GM18511 (cell line): ENCODE measurements around the gene SGMS1.
"Not testable (repeated sequence)": the region's sequence is repeated elsewhere in the genome, so short reads cannot be mapped to it uniquely, and the experiment has no call there.

Source experiments
- ATAC-seq: cut with Tn5 transposase; IDR thresholded peaks from one replicate; pipeline ENCODE4 v1.9.1; 2021; ENCODE audit warnings: mild to moderate bottlenecking, moderate library complexity; ENCODE audit not compliant: unreplicated experiment

SGMS1 gene

GRCh38 chr10:50585921-50586739 lies 37.6 kb downstream of the SGMS1 start:
- ATAC-seq, result no peak

GRCh38 chr10:50582766-50583762 lies 40.7 kb downstream of the SGMS1 start:
- ATAC-seq, result no peak

- ATAC-seq, result no peak
These were observed 41.7 kb downstream of the SGMS1 start for GRCh38 chr10:50582046-50582445.

GRCh38 chr10:50580262-50580891 lies 43.4 kb downstream of the SGMS1 start:
- ATAC-seq, result no peak

GRCh38 chr10:50579491-50580261 lies 44.1 kb downstream of the SGMS1 start:
- ATAC-seq, result no peak

- ATAC-seq, result no peak
These were observed 44.8 kb downstream of the SGMS1 start for GRCh38 chr10:50578949-50579348.

GRCh38 chr10:50577681-50578350 lies 45.9 kb downstream of the SGMS1 start:
- ATAC-seq, result no peak

GRCh38 chr10:50577010-50577409 lies 46.7 kb downstream of the SGMS1 start:
- no peak for ATAC-seq

- ATAC-seq, result no peak
These were observed 47.4 kb downstream of the SGMS1 start for GRCh38 chr10:50576245-50576815.

- ATAC-seq, result no peak
These were observed 48.1 kb downstream of the SGMS1 start for GRCh38 chr10:50575477-50576244.

GRCh38 chr10:50574931-50575330 lies 48.8 kb downstream of the SGMS1 start:
- ATAC-seq, result no peak

- ATAC-seq, result no peak
These were observed 49.5 kb downstream of the SGMS1 start for GRCh38 chr10:50574305-50574704.

- ATAC-seq, result no peak
These were observed 51.7 kb downstream of the SGMS1 start for GRCh38 chr10:50572017-50572491.

- not testable (repeated sequence) for ATAC-seq
These were observed 55.0 kb downstream of the SGMS1 start for GRCh38 chr10:50568750-50569149.

GRCh38 chr10:50567384-50567783 lies 56.4 kb downstream of the SGMS1 start:
- ATAC-seq, result no peak

- ATAC-seq, result no peak
These were observed 57.6 kb downstream of the SGMS1 start for GRCh38 chr10:50566150-50566549.

- ATAC-seq, result no peak
These were observed 58.3 kb downstream of the SGMS1 start for GRCh38 chr10:50565301-50566083.

GRCh38 chr10:50563906-50564305 lies 59.9 kb downstream of the SGMS1 start:
- no peak for ATAC-seq
